ENCODE measurements around the gene FAM111B.

GRCh38 chr11:59069087-59069486 lies 38.0 kb upstream of the FAM111B start:
- TF ChIP-seq YY1 (IDR thresholded peaks at IDR 0.05; ENCODE audit: insufficient read depth, insufficient read length) (no peak), ZNF274 (IDR thresholded peaks at IDR 0.05; ENCODE audit: low read depth, low read length) (no peak), SUZ12 (IDR thresholded peaks at IDR 0.05; ENCODE audit: extremely low read depth, insufficient read depth, insufficient read length) (no peak)
